GM23248 (cell line): Measurements from ENCODE around the gene HSD17B13. TPM values are rescaled to one million over a fixed set of nuclear protein-coding genes. Genes with fewer than 3 reads are reported as not detected.

Experiments used
- DNase-seq: peaks from one replicate; pipeline ENCODE4 v3.0.0-alpha.2; 2015
- H2AFZ ChIP-seq: fragments of 200-600 bp; sonication (generic); 2 replicates; pipeline ENCODE4 v1.6.1; 2016; ENCODE audit warnings: antibody characterized with exemption
- H3F3A ChIP-seq: fragments of 200-600 bp; sonication (generic); 2 replicates; pipeline ENCODE4 v1.6.1; 2016; ENCODE audit warnings: mild to moderate bottlenecking, antibody characterized with exemption, mixed run types; ENCODE audit not compliant: insufficient read depth
- H3K27ac ChIP-seq: fragments of 200-600 bp; sonication (generic); 2 replicates; pipeline ENCODE4 v1.5.1; 2016; ENCODE audit warnings: mild to moderate bottlenecking
- H3K27me3 ChIP-seq: fragments of 200-600 bp; sonication (generic); replicated peaks from 2 replicates; pipeline ENCODE4 v1.6.1; 2016; ENCODE audit warnings: mild to moderate bottlenecking; ENCODE audit not compliant: insufficient read depth
- H3K36me3 ChIP-seq: fragments of 200-600 bp; sonication (generic); 2 replicates; pipeline ENCODE4 v1.6.1; 2016; ENCODE audit warnings: low read depth, mild to moderate bottlenecking
- H3K4me1 ChIP-seq: fragments of 200-600 bp; sonication (generic); 2 replicates; pipeline ENCODE4 v1.6.1; 2016; ENCODE audit warnings: mild to moderate bottlenecking; ENCODE audit not compliant: insufficient read depth
- H3K4me2 ChIP-seq: fragments of 200-600 bp; sonication (generic); one replicate; pipeline ENCODE4 v1.6.1; 2016; ENCODE audit warnings: mild to moderate bottlenecking; ENCODE audit not compliant: unreplicated experiment
- H3K4me3 ChIP-seq: fragments of 200-600 bp; sonication (generic); 2 replicates; pipeline ENCODE4 v1.5.1; 2016; ENCODE audit warnings: mild to moderate bottlenecking
- H3K79me2 ChIP-seq: fragments of 200-600 bp; sonication (generic); 2 replicates; pipeline ENCODE4 v1.6.1; 2016; ENCODE audit warnings: mild to moderate bottlenecking; ENCODE audit not compliant: insufficient read depth
- H3K9ac ChIP-seq: fragments of 200-600 bp; sonication (generic); 2 replicates; pipeline ENCODE4 v1.6.1; 2016; ENCODE audit warnings: mild to moderate bottlenecking
- H3K9me2 ChIP-seq: fragments of 200-600 bp; sonication (generic); 2 replicates; pipeline ENCODE4 v1.6.1; 2016; ENCODE audit warnings: mixed run types, mild to moderate bottlenecking, moderate library complexity; ENCODE audit not compliant: insufficient read depth
- H3K9me3 ChIP-seq: fragments of 200-600 bp; sonication (generic); one replicate; pipeline ENCODE4 v1.6.1; 2017; ENCODE audit warnings: low read depth
- H4K20me1 ChIP-seq: fragments of 200-600 bp; sonication (generic); 2 replicates; pipeline ENCODE4 v1.6.0; 2016; ENCODE audit not compliant: insufficient read depth
- EZH2 ChIP-seq: fragments of 200-600 bp; sonication (generic); IDR thresholded peaks from 2 replicates; pipeline ENCODE4 v1.6.1; 2018; ENCODE audit warnings: antibody characterized with exemption, mild to moderate bottlenecking; ENCODE audit not compliant: insufficient read depth, poor library complexity, severe bottlenecking
- EZH2phosphoT487 ChIP-seq: fragments of 200-600 bp; sonication (generic); IDR thresholded peaks from 2 replicates; pipeline ENCODE4 v1.6.1; 2018; ENCODE audit warnings: antibody characterized with exemption, moderate library complexity, mild to moderate bottlenecking, low read depth; ENCODE audit not compliant: insufficient read depth
- WGBS, 2 experiments: methylation state at CpG; one replicate each; pipeline ENCODE4 v1.1.6; 2015 to 2017; ENCODE audit warnings: low lambda C conversion rate in 2 of 2, low coverage in 1 of 2; ENCODE audit errors: missing lambda C conversion rate in 2 of 2; 5-methylcytosine and 5-hydroxymethylcytosine counted together
- in situ Hi-C: fragments of 300-500 bp; cut with MboI; formaldehyde crosslinking; loops from 2 replicates; pipeline ENCODE4 v1.15.0; 2020
- polyA plus RNA-seq: library from polyadenylated mRNA; unstranded; fragments of >200 nt; fragmentation: Nextera tagmentation; extraction: Ambion mirVana; gene quantifications from 2 replicates; pipeline ENCODE4 v1.2.1, GENCODE V29; 2016
- total RNA-seq: library from RNA; depleted of rRNA; stranded (reverse); fragments of >200 nt; shearing (Covaris generic); gene quantifications from 2 replicates; pipeline ENCODE4 v1.2.3, GENCODE V29; 2014

Gene HSD17B13
- total and polyA plus RNA-seq, 2 experiments from 2014 or later: not detected

DNA sequence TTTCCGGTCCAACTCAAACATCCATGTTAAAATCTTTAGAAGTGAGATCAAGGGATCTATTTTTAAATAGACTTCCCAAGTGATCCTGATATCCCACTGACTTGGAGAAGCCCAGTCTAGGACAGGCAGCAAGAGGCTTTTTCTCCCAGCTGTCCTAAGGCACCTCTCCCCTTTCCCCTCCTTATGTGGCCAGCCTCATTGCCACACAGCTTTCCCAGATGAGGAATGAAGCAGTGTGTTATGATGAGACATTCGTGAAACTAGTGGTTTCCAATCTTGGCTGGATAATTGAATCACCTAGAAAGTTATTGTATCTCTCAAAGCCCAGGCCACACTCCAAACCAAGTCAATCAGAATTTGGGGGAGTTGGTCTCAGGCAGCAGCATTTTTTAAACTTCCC is 16.8 kb upstream of the HSD17B13 start:
- WGBS, 2 experiments: 69 to 81% methylated on average over 2 of the region's 2 CpGs

GRCh38 chr4:87337361-87337760 is 14.7 kb upstream of the HSD17B13 start:
- H3K27me3 ChIP-seq: no peaks in the 10 kb centered on the region
- no peak overlapping the region for H3K4me3 ChIP-seq
- H3K79me2 ChIP-seq: no peaks in the 10 kb centered on the region
- no peak overlapping the region for H3K27ac ChIP-seq
- no peak overlapping the region for H3K9ac ChIP-seq
- H3K36me3 ChIP-seq: no peaks in the 10 kb centered on the region
- WGBS, 2 experiments: 96 to 98% methylated on average over 1 of the region's 1 CpG
- H3K4me2 ChIP-seq: no peak overlapping the region
- in situ Hi-C loops: loop anchor here (25.0 kb wide), 1 partner anchor 500 kb away; the partner anchor contains the start of gene MEPE
- no peak for DNase-seq
- no peaks in the 10 kb centered on the region for H4K20me1 ChIP-seq
- H3K9me3 ChIP-seq: no peaks in the 10 kb centered on the region
- no peaks in the 10 kb centered on the region for H3K4me1 ChIP-seq
- H3K9me2 ChIP-seq: no peaks in the 10 kb centered on the region
- TF ChIP-seq EZH2 (no peak), EZH2phosphoT487 (no peak)
- no peaks in the 10 kb centered on the region for H3F3A ChIP-seq
- H2AFZ ChIP-seq: no peak overlapping the region

More for the DNA sequence above, 16.8 kb upstream of the HSD17B13 start:
- Histone ChIP-seq H3K4me3 (no peak overlapping the region), H3K9me3 (no peaks in the 10 kb centered on the region), H3K27me3 (no peaks in the 10 kb centered on the region), H3K9me2 (no peaks in the 10 kb centered on the region), H3K79me2 (no peaks in the 10 kb centered on the region), H3K36me3 (no peaks in the 10 kb centered on the region), H3K4me1 (no peaks in the 10 kb centered on the region), H3K4me2 (no peak overlapping the region), H2AFZ (no peak overlapping the region), H3K27ac (no peak overlapping the region), H3K9ac (no peak overlapping the region), H4K20me1 (no peaks in the 10 kb centered on the region), H3F3A (no peaks in the 10 kb centered on the region)
- in situ Hi-C loops: loop anchor here (25.0 kb wide), 1 partner anchor 498 kb away; the partner anchor contains the start of gene MEPE
- no peak for TF ChIP-seq EZH2
- TF ChIP-seq EZH2phosphoT487: no peak
- no peak for DNase-seq

- Histone ChIP-seq H3K4me1 (no peaks in the 10 kb centered on the region), H3K27me3 (no peaks in the 10 kb centered on the region), H3K9me2 (no peaks in the 10 kb centered on the region), H3K27ac (no peak overlapping the region), H3K9ac (no peak overlapping the region), H3F3A (no peaks in the 10 kb centered on the region), H3K9me3 (no peaks in the 10 kb centered on the region), H3K4me3 (no peak overlapping the region), H3K79me2 (no peaks in the 10 kb centered on the region), H2AFZ (no peak overlapping the region), H4K20me1 (no peaks in the 10 kb centered on the region), H3K36me3 (no peaks in the 10 kb centered on the region), H3K4me2 (no peak overlapping the region)
- in situ Hi-C loops: loop anchor here (25.0 kb wide), 1 partner anchor 504 kb away; the partner anchor contains the start of gene MEPE
- TF ChIP-seq EZH2: no peak
- TF ChIP-seq EZH2phosphoT487: no peak
- 97 to 100% methylated on average over 1 of the region's 1 CpG for WGBS, 2 experiments
- no peak for DNase-seq
Measured at GRCh38 chr4:87333267-87333666, 10.6 kb upstream of the HSD17B13 start.

- no peak overlapping the region for H3K4me3 ChIP-seq
- H3K27me3 ChIP-seq: no peaks in the 10 kb centered on the region
- H3K4me1 ChIP-seq: no peaks in the 10 kb centered on the region
- no peaks in the 10 kb centered on the region for H4K20me1 ChIP-seq
- H3K4me2 ChIP-seq: no peak overlapping the region
- no peaks in the 10 kb centered on the region for H3F3A ChIP-seq
- H3K79me2 ChIP-seq: no peaks in the 10 kb centered on the region
- no peak overlapping the region for H3K9ac ChIP-seq
- in situ Hi-C loops: loop anchor here (25.0 kb wide), 1 partner anchor 507 kb away; the partner anchor contains the start of gene MEPE
- no peak overlapping the region for H2AFZ ChIP-seq
- H3K9me3 ChIP-seq: no peaks in the 10 kb centered on the region
- TF ChIP-seq EZH2phosphoT487 (no peak), EZH2 (no peak)
- WGBS, 2 experiments: 68 to 76% methylated on average over 4 of the region's 4 CpGs
- no peak for DNase-seq
- H3K36me3 ChIP-seq: no peaks in the 10 kb centered on the region
- H3K27ac ChIP-seq: no peak overlapping the region
- no peaks in the 10 kb centered on the region for H3K9me2 ChIP-seq
Measured at GRCh38 chr4:87330761-87331160, 8.1 kb upstream of the HSD17B13 start.
